CD4-positive, alpha-beta T cell treated with Interleukin-17A for 4 hours (primary cell): Measurements from ENCODE around the gene TXNRD3.

Experiments
- DNase-seq: peaks from one replicate; pipeline ENCODE4 v3.0.0-alpha.2; 2020; ENCODE audit warnings: mixed read lengths

Gene TXNRD3

GRCh38 chr3:126654571-126655383, at the start of gene TXNRD3:
Gene TXNRD3, minus strand, starts transcription at chr3:126655124.
- DNase-seq, result peak; percentile 89

- peak; percentile 98 for DNase-seq
Measured at GRCh38 chr3:126703512-126704493, 48.9 kb upstream of the TXNRD3 start, which contains the start of gene CHCHD6. Gene CHCHD6, plus strand, starts transcription at chr3:126704240. Its CDS starts 73 bp downstream, at chr3:126704313.

GRCh38 chr3:126699011-126699410, 44.1 kb upstream of the TXNRD3 start:
- DNase-seq, result no peak

- DNase-seq, result no peak
Measured at GRCh38 chr3:126696701-126697267, 41.9 kb upstream of the TXNRD3 start.

GRCh38 chr3:126693921-126694320, 39.0 kb upstream of the TXNRD3 start:
- no peak for DNase-seq

GRCh38 chr3:126692858-126693257, 37.9 kb upstream of the TXNRD3 start:
- DNase-seq, result no peak

- no peak for DNase-seq
Measured at GRCh38 chr3:126691765-126692164, 36.8 kb upstream of the TXNRD3 start.

- DNase-seq, result no peak
Measured at GRCh38 chr3:126685493-126685892, 30.6 kb upstream of the TXNRD3 start.

- DNase-seq, result no peak
Measured at GRCh38 chr3:126685021-126685420, 30.1 kb upstream of the TXNRD3 start.

- no peak for DNase-seq
Measured at GRCh38 chr3:126684218-126684751, 29.4 kb upstream of the TXNRD3 start.

- no peak for DNase-seq
Measured at GRCh38 chr3:126683069-126683468, 28.1 kb upstream of the TXNRD3 start.

- no peak for DNase-seq
Measured at GRCh38 chr3:126682009-126682408, 27.1 kb upstream of the TXNRD3 start.

- DNase-seq, result no peak
Measured at GRCh38 chr3:126680667-126681055, 25.7 kb upstream of the TXNRD3 start.

- no peak for DNase-seq
Measured at GRCh38 chr3:126679831-126680666, 25.1 kb upstream of the TXNRD3 start.

- DNase-seq, result peak; percentile 81
Measured at GRCh38 chr3:126679318-126679751, 24.4 kb upstream of the TXNRD3 start.

- DNase-seq, result no peak
Measured at GRCh38 chr3:126678693-126679317, 23.9 kb upstream of the TXNRD3 start.

- DNase-seq, result no peak
Measured at GRCh38 chr3:126677862-126678503, 23.1 kb upstream of the TXNRD3 start.

GRCh38 chr3:126676919-126677705, 22.2 kb upstream of the TXNRD3 start:
- DNase-seq, result no peak

GRCh38 chr3:126672741-126673140, 17.8 kb upstream of the TXNRD3 start:
- DNase-seq, result no peak

- DNase-seq, result no peak
Measured at GRCh38 chr3:126672340-126672739, 17.4 kb upstream of the TXNRD3 start.
